Gastroesophageal sphincter (tissue), 4 donors: ENCODE measurements around the gene ASPG. TPM values are rescaled to one million over a fixed set of nuclear protein-coding genes. Genes with fewer than 3 reads are reported as not detected.

ENCODE experiments used
- ATAC-seq: fragments of 150-250 bp; one replicate; pipeline ENCODE4 v1.9.1; 2016; ENCODE audit warnings: mild to moderate bottlenecking, moderate library complexity
- H3K27ac ChIP-seq, 4 donors: fragments of 200-600 bp; sonication (generic) in 3 of 4; 1 replicate in 3 of 4; 2 replicates in 1 of 4; pipeline ENCODE4 v1.5.1; 2016 to 2019
- H3K27me3 ChIP-seq: fragments of 200-600 bp; sonication (generic); one replicate; pipeline ENCODE4 v1.5.1; 2019
- H3K36me3 ChIP-seq, 2 donors: fragments of 200-600 bp; sonication (generic); one replicate each; pipeline ENCODE4 v1.5.1; 2019; ENCODE audit warnings: control low read depth in 1 of 2
- H3K4me1 ChIP-seq, 3 donors: fragments of 200-600 bp; sonication (generic); 1 replicate in 2 of 3; 2 replicates in 1 of 3; pipeline ENCODE4 v1.5.1; 2016 to 2019; ENCODE audit warnings: control low read depth in 2 of 3
- H3K4me3 ChIP-seq, 2 donors: fragments of 200-600 bp; sonication (generic); one replicate each; pipeline ENCODE4 v1.5.1; 2019; ENCODE audit warnings: mild to moderate bottlenecking in 1 of 2, moderate library complexity in 1 of 2
- H3K9me3 ChIP-seq, 3 donors: fragments of 200-600 bp; sonication (generic); one replicate each; pipeline ENCODE4 v1.5.1; 2017 to 2019; ENCODE audit warnings: control low read depth in 2 of 3
- EP300 ChIP-seq: sonication (generic); formaldehyde crosslinking; IDR thresholded peaks from one replicate; pipeline ENCODE4 v1.6.1; 2017; ENCODE audit warnings: antibody characterized with exemption, mild to moderate bottlenecking
- POLR2A ChIP-seq, 2 donors: fragments of 450-650 bp; IDR thresholded peaks; one replicate each; pipeline ENCODE4 v1.6.1; 2017; ENCODE audit warnings: antibody characterized with exemption in 2 of 2, mild to moderate bottlenecking in 2 of 2, moderate library complexity in 1 of 2
- POLR2AphosphoS5 ChIP-seq: sonication (generic); formaldehyde crosslinking; IDR thresholded peaks from one replicate; pipeline ENCODE4 v1.6.1; 2017; ENCODE audit warnings: antibody characterized with exemption
- WGBS, 2 donors: methylation state at CpG; one replicate each; pipeline ENCODE4 v1.1.5; 2018; ENCODE audit warnings: low coverage in 1 of 2; 5-methylcytosine and 5-hydroxymethylcytosine counted together
- total RNA-seq, 4 donors: library from RNA; depleted of rRNA; stranded (reverse); fragments of >200 nt; gene quantifications; one replicate each; pipeline ENCODE4 v1.1.0, GENCODE V29; 2016
- TF ChIP-seq, protein P1 (sequence below), 4 experiments: fragments of 200-600 bp in 2 of 4; fragments of 450-650 bp in 2 of 4; sonication (generic) in 1 of 4; IDR thresholded peaks; one replicate each; pipeline ENCODE4 v1.5.1; 2017 to 2019; ENCODE audit warnings: antibody characterized with exemption in 4 of 4, mild to moderate bottlenecking in 2 of 4, moderate library complexity in 2 of 4

Gene ASPG
- total RNA-seq, 4 donors from 2014 or later, result 0.13 to 1.1 TPM; not detected in 2

DNA sequence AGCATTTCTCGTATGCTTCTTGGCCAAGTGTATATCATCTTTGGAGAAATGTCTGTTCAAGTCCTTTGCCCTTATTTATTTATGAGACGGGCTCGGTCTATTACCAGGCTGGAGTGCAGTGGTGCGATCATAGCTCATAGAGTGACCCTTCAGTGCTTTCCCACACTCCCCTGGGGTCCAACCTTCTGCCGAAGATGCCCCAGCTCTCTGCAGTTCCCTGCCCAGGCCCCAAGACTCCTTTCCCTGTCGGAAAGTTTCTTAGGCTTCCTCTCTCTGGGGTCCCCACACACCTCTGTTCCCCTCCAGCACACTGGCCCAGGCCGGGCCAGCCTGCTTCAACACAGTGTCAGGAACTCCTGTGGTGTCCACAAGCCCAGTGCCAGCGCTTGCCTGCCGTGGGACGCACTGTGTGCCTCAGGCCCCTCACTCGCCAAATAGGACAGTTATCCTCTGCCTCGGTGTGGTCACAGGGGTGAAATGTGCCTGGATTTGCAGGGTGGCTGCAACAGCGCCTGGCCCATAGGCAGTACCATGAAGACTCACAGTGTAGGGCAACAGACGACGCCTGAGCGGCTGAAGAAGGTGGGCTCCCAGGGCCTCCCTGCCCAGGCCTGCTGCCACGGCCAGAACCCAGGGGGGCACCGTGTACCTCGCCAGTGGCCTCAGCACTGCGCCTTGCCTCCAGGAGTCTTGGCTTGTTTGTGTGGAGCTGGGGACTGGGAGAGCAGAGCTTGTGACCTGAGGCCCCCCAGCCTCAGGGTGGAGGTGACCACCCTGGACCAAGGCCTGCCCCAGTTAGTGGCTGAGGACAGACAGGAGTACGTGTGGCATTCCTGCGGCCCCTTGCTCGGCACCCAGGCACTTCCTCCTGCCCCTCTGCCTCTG is 4.9 kb upstream of the ASPG start:
- Histone ChIP-seq H3K27me3 (peaks cover 43% of the 10 kb centered on the region), H3K9me3 (no peaks in the 10 kb centered on the region), H3K4me1 (peaks cover 0 to 12% (median 0%) of the 10 kb centered on the region in 3 donors), H3K4me3 (no peak overlapping the region), H3K36me3 (no peaks in the 10 kb centered on the region), H3K27ac (no peak overlapping the region)
- TF ChIP-seq, protein P1, sequence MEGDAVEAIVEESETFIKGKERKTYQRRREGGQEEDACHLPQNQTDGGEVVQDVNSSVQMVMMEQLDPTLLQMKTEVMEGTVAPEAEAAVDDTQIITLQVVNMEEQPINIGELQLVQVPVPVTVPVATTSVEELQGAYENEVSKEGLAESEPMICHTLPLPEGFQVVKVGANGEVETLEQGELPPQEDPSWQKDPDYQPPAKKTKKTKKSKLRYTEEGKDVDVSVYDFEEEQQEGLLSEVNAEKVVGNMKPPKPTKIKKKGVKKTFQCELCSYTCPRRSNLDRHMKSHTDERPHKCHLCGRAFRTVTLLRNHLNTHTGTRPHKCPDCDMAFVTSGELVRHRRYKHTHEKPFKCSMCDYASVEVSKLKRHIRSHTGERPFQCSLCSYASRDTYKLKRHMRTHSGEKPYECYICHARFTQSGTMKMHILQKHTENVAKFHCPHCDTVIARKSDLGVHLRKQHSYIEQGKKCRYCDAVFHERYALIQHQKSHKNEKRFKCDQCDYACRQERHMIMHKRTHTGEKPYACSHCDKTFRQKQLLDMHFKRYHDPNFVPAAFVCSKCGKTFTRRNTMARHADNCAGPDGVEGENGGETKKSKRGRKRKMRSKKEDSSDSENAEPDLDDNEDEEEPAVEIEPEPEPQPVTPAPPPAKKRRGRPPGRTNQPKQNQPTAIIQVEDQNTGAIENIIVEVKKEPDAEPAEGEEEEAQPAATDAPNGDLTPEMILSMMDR (IDR thresholded peaks at IDR 0.05), result no peak
- TF ChIP-seq EP300 (no peak), POLR2AphosphoS5 (no peak), POLR2A (IDR thresholded peaks at IDR 0.05) (no peak)
- WGBS, 2 donors, result 85 to 88% methylated on average over 2 to 5 of the region's 23 CpGs
- ATAC-seq, result no peak

DNA sequence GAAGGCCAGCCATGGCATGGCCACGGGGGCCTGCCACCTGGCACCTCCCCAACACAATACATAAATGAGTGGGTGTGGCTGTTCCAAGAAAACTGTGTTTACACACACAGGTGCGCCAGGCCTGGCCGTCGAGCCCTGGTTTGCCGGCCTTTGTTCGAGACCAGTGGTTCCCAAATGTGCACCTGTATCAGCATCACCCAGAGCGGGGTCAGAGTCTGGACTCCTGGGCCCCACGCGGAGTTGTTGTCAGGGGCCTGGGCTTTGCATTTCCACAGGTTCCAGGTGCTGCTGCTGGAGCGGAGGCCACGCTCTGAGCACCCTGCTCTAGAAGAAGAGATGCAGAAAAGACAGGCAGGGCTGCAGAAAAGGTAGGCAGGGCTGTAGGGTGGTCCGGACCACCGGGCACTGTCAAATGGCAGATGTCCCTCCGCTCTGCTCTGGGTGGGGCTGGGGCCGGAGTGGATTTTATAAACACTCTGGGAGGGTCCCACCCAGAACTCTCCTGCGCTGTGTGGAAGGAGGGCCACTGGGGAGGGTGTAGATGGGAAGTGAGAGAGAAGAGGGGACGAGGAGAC is 4.2 kb upstream of the ASPG start:
- 76 to 88% methylated on average over 2 to 6 of the region's 17 CpGs for WGBS, 2 donors
- TF ChIP-seq POLR2A (IDR thresholded peaks at IDR 0.05) (no peak), EP300 (no peak), POLR2AphosphoS5 (no peak)
- H3K27ac ChIP-seq, result no peak overlapping the region

DNA sequence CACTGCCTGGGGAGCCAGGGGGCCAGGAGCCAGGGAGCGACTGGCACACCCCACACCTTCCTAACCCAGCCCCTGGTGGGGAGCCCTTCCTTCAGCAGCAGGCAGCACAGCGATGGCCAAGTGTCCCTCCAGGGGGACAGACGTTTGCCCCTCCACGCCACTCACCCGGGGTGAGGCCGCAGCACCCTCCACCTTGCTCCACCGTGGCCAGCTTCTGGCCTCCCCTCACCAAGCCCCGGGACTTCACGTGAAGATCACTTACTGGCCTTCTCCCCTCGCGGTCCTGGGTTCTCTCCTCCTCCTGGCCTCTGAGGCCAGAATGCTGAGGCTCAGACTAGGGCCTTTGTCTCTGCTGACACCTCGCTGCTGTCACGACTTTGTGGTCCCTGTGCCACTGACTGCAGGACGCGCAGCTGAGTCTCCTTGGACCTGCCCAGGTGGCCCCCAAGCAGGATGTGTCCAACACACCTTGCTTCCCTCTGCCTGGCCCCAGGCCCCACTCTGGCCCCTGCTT is 3.5 kb upstream of the ASPG start:
- 82 to 91% methylated on average over 4 to 5 of the region's 15 CpGs for WGBS, 2 donors
- TF ChIP-seq EP300 (no peak), POLR2AphosphoS5 (no peak), POLR2A (IDR thresholded peaks at IDR 0.05) (no peak)
- TF ChIP-seq, protein P1 (IDR thresholded peaks at IDR 0.05), result no peak
- no peak overlapping the region for H3K27ac ChIP-seq
- no peak for ATAC-seq
- peaks cover 57% of the 10 kb centered on the region for H3K27me3 ChIP-seq
- H3K9me3 ChIP-seq, result no peaks in the 10 kb centered on the region
- H3K36me3 ChIP-seq, result no peaks in the 10 kb centered on the region
- H3K4me1 ChIP-seq, result peaks cover 0 to 16% (median 0%) of the 10 kb centered on the region in 3 donors
- H3K4me3 ChIP-seq, result no peak overlapping the region

More for the DNA sequence above, 4.2 kb upstream of the ASPG start:
- Histone ChIP-seq H3K36me3 (no peaks in the 10 kb centered on the region), H3K27me3 (peaks cover 50% of the 10 kb centered on the region), H3K4me3 (no peak overlapping the region), H3K4me1 (peaks cover 0 to 16% (median 0%) of the 10 kb centered on the region in 3 donors), H3K9me3 (no peaks in the 10 kb centered on the region)
- no peak for ATAC-seq

DNA sequence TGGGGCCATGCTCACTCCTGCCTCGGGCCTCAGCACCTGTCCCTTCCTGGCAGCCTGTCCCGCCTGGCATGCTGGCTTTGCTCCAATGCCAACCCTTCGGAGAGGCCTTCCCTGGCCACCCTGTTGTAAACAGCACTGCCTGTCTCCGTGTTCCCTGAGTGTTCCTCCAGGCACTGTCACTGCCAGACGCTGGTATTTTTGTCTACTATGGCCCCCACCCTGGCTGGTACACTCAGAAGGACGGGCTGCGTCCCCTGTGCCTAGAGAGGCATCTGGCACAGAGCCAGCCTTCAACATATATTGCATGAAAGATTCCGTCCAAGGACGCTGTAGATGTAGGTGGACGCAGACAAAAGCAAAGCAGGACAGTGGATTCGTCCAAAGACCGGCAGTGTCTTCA is 2.7 kb upstream of the ASPG start:
- no peak for ATAC-seq
- no peak overlapping the region for H3K4me3 ChIP-seq
- H3K27me3 ChIP-seq, result peaks cover 65% of the 10 kb centered on the region
- no peak overlapping the region for H3K27ac ChIP-seq
- H3K36me3 ChIP-seq, result no peaks in the 10 kb centered on the region
- 45 to 85% methylated on average over 5 to 6 of the region's 12 CpGs for WGBS, 2 donors
- H3K9me3 ChIP-seq, result no peaks in the 10 kb centered on the region
- H3K4me1 ChIP-seq, result peaks cover 0 to 11% (median 0%) of the 10 kb centered on the region in 3 donors
- TF ChIP-seq POLR2AphosphoS5, result no peak
- no peak for TF ChIP-seq POLR2A (IDR thresholded peaks at IDR 0.05)
- TF ChIP-seq, protein P1 (IDR thresholded peaks at IDR 0.05), result no peak
- no peak for TF ChIP-seq EP300

DNA sequence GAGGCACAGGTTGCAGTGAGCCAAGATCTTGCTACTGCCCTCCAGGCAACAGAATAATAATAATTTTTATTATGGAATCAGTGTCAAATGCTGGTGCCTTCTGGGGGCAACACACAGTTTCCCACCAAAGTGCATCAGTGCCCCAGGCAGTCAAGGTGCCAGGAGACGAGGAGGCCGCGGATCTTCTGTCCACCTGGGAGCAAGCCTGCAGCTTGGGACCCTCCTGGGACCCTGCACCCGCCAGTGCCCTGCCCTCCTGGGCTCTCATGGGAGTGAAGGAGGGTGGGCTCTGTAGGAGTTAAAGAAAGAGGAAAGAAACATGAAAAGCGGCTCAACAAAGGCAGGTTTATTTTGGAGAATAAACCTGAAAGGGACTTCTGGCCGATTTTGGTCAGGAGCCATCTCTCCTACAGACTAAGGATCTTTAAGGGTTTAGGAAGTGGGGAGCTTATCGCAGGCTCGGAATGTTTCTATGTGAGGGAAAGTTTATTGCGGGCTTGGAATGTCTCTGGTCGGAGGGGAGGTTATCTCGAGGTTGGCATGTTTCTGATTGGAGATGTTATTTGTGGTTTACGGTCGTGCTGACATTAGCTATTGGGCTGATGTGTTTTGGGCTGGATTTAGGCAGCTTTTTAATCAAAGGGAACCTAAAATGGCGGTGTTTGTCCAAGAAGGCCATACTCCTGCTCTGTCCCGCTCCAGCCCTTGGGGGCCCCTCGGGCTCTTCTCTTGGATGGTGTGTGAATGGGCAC is 1.1 kb upstream of the ASPG start:
- peaks cover 65% of the 10 kb centered on the region for H3K27me3 ChIP-seq
- H3K27ac ChIP-seq, result no peak overlapping the region
- TF ChIP-seq POLR2AphosphoS5, result no peak
- no peak for TF ChIP-seq POLR2A (IDR thresholded peaks at IDR 0.05)
- TF ChIP-seq EP300, result no peak
- TF ChIP-seq, protein P1 (IDR thresholded peaks at IDR 0.05), result no peak
- no peak for ATAC-seq
- 44 to 62% methylated on average over 8 to 11 of the region's 16 CpGs for WGBS, 2 donors
- peaks cover 0 to 7% (median 0%) of the 10 kb centered on the region in 3 donors for H3K4me1 ChIP-seq
- no peaks in the 10 kb centered on the region for H3K36me3 ChIP-seq
- H3K4me3 ChIP-seq, result no peak overlapping the region
- H3K9me3 ChIP-seq, result no peaks in the 10 kb centered on the region
